Trophoblast cell (in vitro differentiated cells and primary cell): ENCODE results near the gene MIPOL1.
"Not testable (repeated sequence)": the region's sequence is repeated elsewhere in the genome, so short reads cannot be mapped to it uniquely, and the experiment has no call there.

Experiments used
- DNase-seq, 2 donors: peaks; one replicate each; pipeline ENCODE4 v3.0.0-alpha.2; 2016
- H2AFZ ChIP-seq: 2 replicates; pipeline ENCODE4 v1.6.1; 2013; ENCODE audit warnings: low read length, moderate library complexity, mild to moderate bottlenecking; ENCODE audit not compliant: insufficient read depth, poor library complexity
- H2AK5ac ChIP-seq: 2 replicates; pipeline ENCODE4 v1.6.1; 2013; ENCODE audit warnings: mild to moderate bottlenecking, low read length
- H2BK120ac ChIP-seq: 2 replicates; pipeline ENCODE4 v1.6.1; 2013; ENCODE audit warnings: low read length, mild to moderate bottlenecking, moderate library complexity; ENCODE audit not compliant: insufficient read depth, poor library complexity
- H2BK12ac ChIP-seq: 2 replicates; pipeline ENCODE4 v1.6.1; 2013; ENCODE audit warnings: mild to moderate bottlenecking, low read length, moderate library complexity
- H2BK5ac ChIP-seq: 2 replicates; pipeline ENCODE4 v1.6.1; 2013; ENCODE audit warnings: low read length, low read depth, moderate library complexity, mild to moderate bottlenecking; ENCODE audit not compliant: poor library complexity
- H3K14ac ChIP-seq: 2 replicates; pipeline ENCODE4 v1.6.1; 2013; ENCODE audit warnings: mild to moderate bottlenecking, low read length
- H3K18ac ChIP-seq: 2 replicates; pipeline ENCODE4 v1.6.1; 2013; ENCODE audit warnings: mild to moderate bottlenecking, low read length
- H3K23ac ChIP-seq: 2 replicates; pipeline ENCODE4 v1.6.1; 2013; ENCODE audit warnings: low read length
- H3K27ac ChIP-seq: 2 replicates; pipeline ENCODE4 v1.5.1; 2013; ENCODE audit warnings: low read depth, mild to moderate bottlenecking, inconsistent platforms, low read length, moderate library complexity
- H3K27me3 ChIP-seq: 2 replicates; pipeline ENCODE4 v1.6.1; 2013; ENCODE audit warnings: inconsistent platforms, mild to moderate bottlenecking, low read length, moderate library complexity; ENCODE audit not compliant: insufficient read depth
- H3K36me3 ChIP-seq, 2 experiments: 1 replicate in 1 of 2; 2 replicates in 1 of 2; pipeline ENCODE4 v1.6.1; 2013; ENCODE audit warnings: low read length in 2 of 2, mild to moderate bottlenecking in 2 of 2, moderate library complexity in 1 of 2; ENCODE audit not compliant: insufficient read depth in 2 of 2, control insufficient read depth in 1 of 2
- H3K4ac ChIP-seq: 2 replicates; pipeline ENCODE4 v1.6.1; 2013; ENCODE audit warnings: low read depth, mild to moderate bottlenecking, low read length, moderate library complexity
- H3K4me1 ChIP-seq, 2 experiments: 1 replicate in 1 of 2; 2 replicates in 1 of 2; pipeline ENCODE4 v1.6.1; 2013; ENCODE audit warnings: low read length in 2 of 2, mild to moderate bottlenecking in 2 of 2, moderate library complexity in 1 of 2; ENCODE audit not compliant: insufficient read depth in 2 of 2, control insufficient read depth in 1 of 2
- H3K4me2 ChIP-seq: 2 replicates; pipeline ENCODE4 v1.6.1; 2013; ENCODE audit warnings: inconsistent platforms, mild to moderate bottlenecking, low read length, moderate library complexity
- H3K4me3 ChIP-seq: 2 replicates; pipeline ENCODE4 v1.5.1; 2013; ENCODE audit warnings: mild to moderate bottlenecking, low read depth, low read length, inconsistent platforms
- H3K79me1 ChIP-seq: one replicate; pipeline ENCODE4 v1.6.1; 2013; ENCODE audit warnings: low read length
- H3K79me2 ChIP-seq: 2 replicates; pipeline ENCODE4 v1.6.1; 2013; ENCODE audit warnings: low read length, mild to moderate bottlenecking; ENCODE audit not compliant: control insufficient read depth, insufficient read depth, poor library complexity
- H3K9ac ChIP-seq: 2 replicates; pipeline ENCODE4 v1.6.1; 2013; ENCODE audit warnings: mild to moderate bottlenecking, low read length
- H3K9me3 ChIP-seq: 2 replicates; pipeline ENCODE4 v1.6.1; 2013; ENCODE audit warnings: low read depth, mild to moderate bottlenecking, control low read depth, inconsistent platforms, low read length; ENCODE audit not compliant: insufficient read depth
- H4K12ac ChIP-seq: 2 replicates; pipeline ENCODE4 v1.6.1; 2013; ENCODE audit warnings: low read depth, mild to moderate bottlenecking, low read length, moderate library complexity
- H4K8ac ChIP-seq: 2 replicates; pipeline ENCODE4 v1.6.1; 2013; ENCODE audit warnings: low read depth, mild to moderate bottlenecking, low read length, moderate library complexity
- H4K91ac ChIP-seq: one replicate; pipeline ENCODE4 v1.6.1; 2013; ENCODE audit warnings: low read depth, mild to moderate bottlenecking, low read length, moderate library complexity
- WGBS: extraction: QIAGEN DNeasy Blood & Tissue Kit; methylation state at CpG from one replicate; pipeline ENCODE4 v1.1.7; 2013; ENCODE audit warnings: missing lambda C conversion rate; ENCODE audit not compliant: insufficient read length, insufficient coverage; ENCODE audit errors: extremely low coverage; 5-methylcytosine and 5-hydroxymethylcytosine counted together

The MIPOL1 gene

GRCh38 chr14:37157987-37158386, 39.8 kb upstream of the MIPOL1 start:
- Histone ChIP-seq H3K14ac (no peak overlapping the region), H4K91ac (no peak overlapping the region), H3K79me1 (no peaks in the 10 kb centered on the region), H3K27me3 (no peaks in the 10 kb centered on the region), H3K4ac (no peak overlapping the region), H2BK5ac (no peak overlapping the region), H3K9me3 (no peaks in the 10 kb centered on the region), H3K18ac (no peak overlapping the region), H3K4me1 (no peaks in the 10 kb centered on the region), H2AFZ (no peak overlapping the region), H3K27ac (no peak overlapping the region), H4K8ac (no peak overlapping the region), H3K36me3 (no peaks in the 10 kb centered on the region), H4K12ac (no peak overlapping the region), H3K23ac (no peak overlapping the region), H2AK5ac (no peak overlapping the region), H3K4me2 (no peak overlapping the region), H3K9ac (no peak overlapping the region), H2BK12ac (no peak overlapping the region), H3K79me2 (no peaks in the 10 kb centered on the region), H2BK120ac (no peak overlapping the region), H3K4me3 (no peak overlapping the region)
- no CpG with 5 or more reads among the region's 2 CpGs for WGBS
- no peak for DNase-seq

GRCh38 chr14:37162307-37162706, 35.4 kb upstream of the MIPOL1 start:
- not testable (repeated sequence) for H2BK5ac ChIP-seq, H2BK12ac ChIP-seq, H3K4me1 ChIP-seq, H3K9me3 ChIP-seq, H3K4me3 ChIP-seq, H3K27ac ChIP-seq, H3K27me3 ChIP-seq, H3K23ac ChIP-seq, H3K4ac ChIP-seq, DNase-seq, H3K9ac ChIP-seq, H2AFZ ChIP-seq, H4K8ac ChIP-seq, H3K18ac ChIP-seq, H3K79me2 ChIP-seq, H3K4me2 ChIP-seq, H3K36me3 ChIP-seq, H4K12ac ChIP-seq, H2AK5ac ChIP-seq, H4K91ac ChIP-seq, H3K14ac ChIP-seq, H2BK120ac ChIP-seq, H3K79me1 ChIP-seq
- no CpG with 5 or more reads among the region's 2 CpGs for WGBS

GRCh38 chr14:37165794-37166193, 31.9 kb upstream of the MIPOL1 start:
- Histone ChIP-seq H3K9ac (no peak overlapping the region), H3K4me3 (no peak overlapping the region), H2BK5ac (no peak overlapping the region), H2BK120ac (no peak overlapping the region), H3K9me3 (no peaks in the 10 kb centered on the region), H3K23ac (no peak overlapping the region), H3K36me3 (no peaks in the 10 kb centered on the region), H4K91ac (no peak overlapping the region), H3K79me1 (no peaks in the 10 kb centered on the region), H3K79me2 (no peaks in the 10 kb centered on the region), H3K27me3 (no peaks in the 10 kb centered on the region), H2AK5ac (no peak overlapping the region), H3K27ac (no peak overlapping the region), H3K4me2 (no peak overlapping the region), H3K18ac (no peak overlapping the region), H3K14ac (no peak overlapping the region), H2BK12ac (no peak overlapping the region), H3K4ac (no peak overlapping the region), H4K12ac (no peak overlapping the region), H3K4me1 (no peaks in the 10 kb centered on the region), H2AFZ (no peak overlapping the region), H4K8ac (no peak overlapping the region)
- DNase-seq, result no peak
- no CpG with 5 or more reads among the region's 3 CpGs for WGBS

GRCh38 chr14:37167151-37168047, 30.3 kb upstream of the MIPOL1 start:
- H2AFZ ChIP-seq, result no peak overlapping the region
- peaks cover 4% of the 10 kb centered on the region for H3K79me2 ChIP-seq
- H4K12ac ChIP-seq, result no peak overlapping the region
- H2AK5ac ChIP-seq, result no peak overlapping the region
- no peak overlapping the region for H3K9ac ChIP-seq
- no peak overlapping the region for H4K91ac ChIP-seq
- H3K27ac ChIP-seq, result no peak overlapping the region
- H3K23ac ChIP-seq, result no peak overlapping the region
- H3K36me3 ChIP-seq, result no peaks in the 10 kb centered on the region
- no peak overlapping the region for H2BK12ac ChIP-seq
- H3K18ac ChIP-seq, result no peak overlapping the region
- DNase-seq, result no peak
- H3K4me3 ChIP-seq, result no peak overlapping the region
- H3K4me2 ChIP-seq, result no peak overlapping the region
- no peak overlapping the region for H3K4ac ChIP-seq
- H3K27me3 ChIP-seq, result no peaks in the 10 kb centered on the region
- no peak overlapping the region for H3K14ac ChIP-seq
- H3K9me3 ChIP-seq, result no peaks in the 10 kb centered on the region
- H3K79me1 ChIP-seq, result peaks cover 5% of the 10 kb centered on the region
- no CpG with 5 or more reads among the region's 10 CpGs for WGBS
- H3K4me1 ChIP-seq, result no peaks in the 10 kb centered on the region
- H2BK5ac ChIP-seq, result no peak overlapping the region
- no peak overlapping the region for H4K8ac ChIP-seq
- no peak overlapping the region for H2BK120ac ChIP-seq
